ENCODE data around the gene ARHGEF39.
"Not testable (repeated sequence)": the region's sequence is repeated elsewhere in the genome, so short reads cannot be mapped to it uniquely, and the experiment has no call there.

Gene ARHGEF39

GRCh38 chr9:35649431-35650340 lies 15.3 kb downstream of the ARHGEF39 start:
- no peak for FAIRE-seq

- FAIRE-seq = no peak
Observed at GRCh38 chr9:35646533-35647265, 18.3 kb downstream of the ARHGEF39 start.

DNA sequence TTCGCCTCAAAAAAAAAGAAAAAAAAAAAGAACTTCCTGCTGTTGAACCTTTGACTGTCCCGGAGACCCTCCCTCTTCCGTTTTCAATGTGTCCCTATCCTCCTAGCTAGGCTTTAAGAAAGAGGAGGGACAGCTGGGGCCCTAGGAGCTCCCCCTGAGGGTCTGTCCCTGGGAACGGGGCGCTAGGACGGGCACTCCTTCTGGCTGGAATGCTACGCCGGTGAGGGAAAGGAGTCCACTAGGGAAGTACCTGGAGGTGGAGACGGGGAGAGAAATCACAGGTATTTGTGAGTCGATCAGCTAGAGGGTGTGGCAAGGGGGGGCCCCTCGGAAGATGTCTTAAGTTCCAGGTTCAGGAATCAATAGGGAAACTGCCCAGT lies 18.9 kb downstream of the ARHGEF39 start:
- FAIRE-seq = no peak

DNA sequence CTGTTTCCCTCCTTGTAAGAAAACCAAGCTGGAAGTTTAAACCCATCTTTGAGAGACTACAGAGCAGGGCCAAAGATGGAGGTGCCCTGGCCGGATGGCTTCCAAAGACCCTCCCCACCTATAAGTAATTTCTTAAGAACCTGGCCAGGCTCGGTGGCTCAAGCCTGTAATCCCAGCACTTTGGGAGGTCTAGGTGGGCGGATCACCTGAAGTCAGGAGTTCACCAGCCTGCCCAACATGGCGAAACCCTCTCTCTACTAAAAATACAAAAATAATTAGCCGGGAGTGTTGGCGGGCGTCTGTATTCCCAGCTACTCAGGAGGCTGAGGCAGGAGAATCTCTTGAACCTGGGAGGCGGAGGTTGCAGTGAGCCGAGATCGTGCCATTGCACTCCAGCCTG lies 19.3 kb downstream of the ARHGEF39 start:
- not testable (repeated sequence) for FAIRE-seq

DNA sequence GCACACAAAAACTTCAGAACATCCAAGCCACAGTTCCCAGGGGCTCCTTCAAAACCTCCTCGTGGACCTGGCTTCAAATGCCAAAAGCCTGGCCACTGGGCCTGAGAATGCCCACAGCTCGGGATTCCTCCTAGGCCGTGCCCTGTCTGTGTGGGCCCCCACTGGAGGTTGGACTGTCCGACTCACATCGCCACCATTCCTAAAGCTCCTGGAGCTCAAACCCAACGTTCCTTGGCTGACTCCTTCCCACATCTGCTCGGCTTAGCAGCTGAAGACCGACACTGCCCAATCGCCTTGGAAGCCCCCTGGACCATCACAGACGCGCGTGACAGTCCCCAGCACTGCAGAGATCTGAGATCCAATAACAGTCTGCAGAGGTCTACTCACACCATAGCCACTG lies 21.9 kb downstream of the ARHGEF39 start:
- no peak for FAIRE-seq

DNA sequence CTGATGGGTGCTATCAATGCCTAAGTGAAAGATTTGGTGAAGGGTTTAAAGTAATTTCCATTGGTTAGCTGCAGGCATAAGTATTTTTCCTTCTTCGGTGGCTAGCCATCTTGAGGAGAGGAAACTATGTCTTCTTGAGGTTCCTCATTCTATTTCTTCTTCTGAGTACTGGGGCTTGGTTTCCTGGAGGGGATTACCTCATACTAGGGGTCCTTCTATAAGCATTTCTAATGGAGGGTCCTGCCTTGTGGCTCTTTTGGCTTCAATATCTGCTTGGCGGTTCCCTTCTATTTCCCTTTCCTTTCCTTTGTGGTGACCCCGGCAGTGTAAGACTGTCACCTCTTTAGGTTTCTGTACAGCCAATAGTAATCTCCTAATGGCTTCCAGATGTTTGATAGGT lies 23.5 kb downstream of the ARHGEF39 start:
- FAIRE-seq = not testable (repeated sequence)

- not testable (repeated sequence) for FAIRE-seq
Observed at GRCh38 chr9:35640431-35640830, 24.6 kb downstream of the ARHGEF39 start.

- no peak for FAIRE-seq
Observed at GRCh38 chr9:35639631-35640030, 25.4 kb downstream of the ARHGEF39 start.

DNA sequence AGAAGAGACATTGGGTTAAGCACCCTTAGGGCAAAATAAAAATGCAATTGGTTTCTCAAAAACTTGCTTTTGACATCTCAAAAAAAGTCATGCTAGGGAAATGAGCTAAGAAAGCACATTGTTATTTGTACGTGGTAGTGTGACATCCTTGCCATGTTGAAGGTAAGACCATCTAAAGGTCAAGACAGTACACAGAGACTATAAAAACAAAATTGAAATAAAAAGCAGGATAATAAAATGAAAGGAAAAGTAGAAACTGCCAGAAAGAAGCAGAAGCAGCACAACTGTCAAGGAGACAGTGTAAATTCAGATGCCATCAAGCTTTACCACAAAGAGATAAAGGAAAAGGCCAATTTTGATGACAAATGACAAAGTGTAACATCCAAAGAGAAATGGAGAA lies 25.8 kb downstream of the ARHGEF39 start:
- peak; percentile 26 for FAIRE-seq

DNA sequence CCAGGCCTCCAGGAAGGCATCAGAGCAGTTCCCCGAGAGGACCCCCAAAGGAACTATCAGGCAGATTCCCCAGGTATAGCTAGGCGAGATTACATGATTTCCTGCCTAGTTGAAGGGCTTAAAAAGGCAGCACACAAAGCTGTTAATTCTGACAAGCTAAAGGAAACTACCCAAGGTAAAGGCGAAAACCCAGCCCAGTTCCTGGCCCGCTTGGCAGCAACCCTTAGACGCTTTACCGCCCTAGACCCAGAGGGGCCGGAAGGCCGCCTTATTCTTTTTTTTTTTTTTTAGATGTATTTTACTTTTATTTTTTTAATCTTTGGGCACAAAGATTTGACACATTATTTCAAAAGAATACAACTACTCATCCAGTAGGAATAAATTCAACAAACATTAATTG lies 26.2 kb downstream of the ARHGEF39 start:
- not testable (repeated sequence) for FAIRE-seq

GRCh38 chr9:35637427-35637955 lies 27.5 kb downstream of the ARHGEF39 start:
- not testable (repeated sequence) for FAIRE-seq

DNA sequence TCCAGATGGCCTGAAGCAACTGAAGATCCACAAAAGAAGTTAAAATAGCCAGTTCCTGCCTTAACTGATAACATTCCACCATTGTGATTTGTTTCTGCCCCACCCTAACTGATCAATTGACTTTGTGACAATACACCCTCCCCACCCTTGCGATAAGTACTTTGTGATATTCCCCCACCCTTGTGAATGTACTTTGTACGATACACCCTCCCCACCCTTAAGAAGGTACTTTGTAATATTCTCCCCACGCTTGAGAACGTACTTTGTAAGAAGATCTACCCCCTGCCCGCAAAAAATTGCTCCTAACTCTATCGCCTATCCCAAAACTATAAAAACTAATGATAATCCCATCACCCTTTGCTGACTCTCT lies 28.1 kb downstream of the ARHGEF39 start:
- FAIRE-seq = not testable (repeated sequence)

- FAIRE-seq = no peak
Observed at GRCh38 chr9:35636135-35636876, 28.7 kb downstream of the ARHGEF39 start.

DNA sequence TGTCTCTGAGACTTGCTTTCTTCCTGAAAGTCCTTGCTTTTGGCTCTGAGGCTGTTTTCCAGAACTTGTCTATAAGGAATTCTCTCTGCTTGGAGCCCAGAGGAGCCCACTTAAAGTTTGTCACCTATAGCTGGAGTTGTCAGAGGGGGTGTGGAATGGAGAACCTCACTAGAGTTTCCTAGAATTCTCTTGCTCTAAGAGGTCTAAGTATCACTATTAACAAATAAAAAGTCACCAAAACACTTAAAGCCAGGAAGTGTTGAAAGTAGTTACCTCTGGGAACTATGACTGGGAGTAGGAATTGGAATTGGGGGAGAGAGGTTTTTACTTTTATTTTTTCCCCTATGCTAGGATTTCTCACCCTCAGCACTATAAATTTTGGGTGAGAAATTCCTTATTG lies 29.3 kb downstream of the ARHGEF39 start:
- FAIRE-seq = no peak

- no peak for FAIRE-seq
Observed at GRCh38 chr9:35629597-35629996, 35.4 kb downstream of the ARHGEF39 start.

DNA sequence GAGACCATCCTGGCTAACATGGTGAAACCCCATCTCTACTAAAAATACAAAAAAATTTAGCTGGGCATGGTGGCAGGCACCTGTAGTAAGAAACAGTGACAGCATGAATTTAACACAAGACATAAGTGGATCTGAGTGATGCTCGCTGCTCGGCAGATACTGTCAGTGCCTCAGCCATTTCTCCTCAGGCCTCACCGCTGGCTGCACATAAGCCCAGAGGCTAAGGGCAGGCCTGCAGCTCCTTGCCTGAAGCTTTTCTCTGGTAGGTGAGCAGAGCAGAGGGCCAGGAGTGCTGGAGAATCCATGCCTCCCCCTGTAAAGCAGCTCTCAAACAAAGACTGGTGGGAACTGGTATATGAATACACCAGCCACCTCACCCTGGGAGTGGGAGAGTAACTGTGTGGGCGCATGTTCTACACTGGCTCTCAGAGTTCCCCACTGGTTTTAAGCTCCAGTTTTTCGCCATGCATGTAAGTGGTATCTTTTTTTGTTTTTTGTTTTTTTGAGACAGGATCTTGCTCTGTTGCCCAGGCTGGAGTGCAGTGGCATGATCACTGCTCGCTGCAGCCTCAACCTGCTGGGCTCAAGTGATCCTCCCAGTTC lies 36.5 kb downstream of the ARHGEF39 start:
- no peak for FAIRE-seq

GRCh38 chr9:35627575-35627974 lies 37.4 kb downstream of the ARHGEF39 start:
- no peak for FAIRE-seq

DNA sequence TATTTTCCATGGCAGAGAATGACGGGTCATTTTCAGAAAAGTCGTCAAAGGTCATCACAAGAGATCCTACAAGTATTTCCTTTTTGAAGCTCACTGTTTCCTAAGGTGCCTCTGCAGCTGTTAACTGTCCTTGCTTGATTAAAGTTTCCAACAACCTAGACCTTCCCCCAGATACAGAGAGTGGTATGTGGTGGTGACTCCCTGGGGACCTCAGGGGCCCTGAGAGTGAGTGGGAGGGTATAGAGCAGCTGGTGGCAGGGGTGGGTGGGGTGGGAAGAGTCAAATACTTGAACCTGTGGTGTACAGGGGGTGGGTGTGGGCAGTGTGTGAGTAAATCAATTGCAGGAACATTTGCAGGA lies 45.2 kb downstream of the ARHGEF39 start:
- FAIRE-seq = no peak

- FAIRE-seq = no peak
Observed at GRCh38 chr9:35618854-35619799, 45.9 kb downstream of the ARHGEF39 start.

- FAIRE-seq = no peak
Observed at GRCh38 chr9:35618325-35618727, 46.7 kb downstream of the ARHGEF39 start, which contains the start of gene CD72. TSS of gene CD72 (minus strand) at chr9:35618413. CDS start at chr9:35618303, 110 bp downstream.

DNA sequence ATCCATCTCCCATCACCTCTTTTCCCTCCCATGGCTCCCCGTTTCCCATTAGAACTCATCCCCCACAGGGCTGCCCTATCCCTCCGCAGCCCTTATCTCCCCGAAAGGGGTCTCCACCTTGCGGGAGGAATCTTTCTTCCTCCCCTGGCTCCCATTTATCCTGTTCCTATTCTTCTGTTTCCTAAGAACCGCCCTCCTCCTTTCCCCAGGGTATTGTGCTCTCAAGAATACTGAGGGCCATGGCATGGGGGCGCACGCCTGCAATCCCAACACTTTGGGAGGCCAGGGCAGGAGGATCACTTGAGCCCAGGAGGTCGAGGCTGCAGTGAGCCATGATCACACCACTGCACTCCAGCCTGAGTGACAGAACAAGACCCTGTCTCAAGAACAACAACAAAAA lies 47.4 kb downstream of the ARHGEF39 start:
- no peak for FAIRE-seq

All from endometrium (tissue), 2 donors.